Neutrophil (primary cell): ENCODE data around the gene MT1HL1.

Experiments used
- H3K27ac ChIP-seq: fragments of 200-600 bp; sonication (generic); 2 replicates; pipeline ENCODE4 v1.5.1; 2016; ENCODE audit warnings: mild to moderate bottlenecking, moderate library complexity
- H3K27me3 ChIP-seq: fragments of 200-600 bp; sonication (generic); 2 replicates; pipeline ENCODE4 v1.6.0; 2016; ENCODE audit warnings: mild to moderate bottlenecking
- H3K36me3 ChIP-seq: fragments of 200-600 bp; sonication (generic); 2 replicates; pipeline ENCODE4 v1.5.1; 2017
- H3K4me1 ChIP-seq, 2 experiments: fragments of 200-600 bp in 1 of 2; sonication (generic) in 1 of 2; 1 replicate in 1 of 2; 2 replicates in 1 of 2; pipeline versions ENCODE4 v1.5.1 to v1.6.1; 2013 to 2016; ENCODE audit warnings: low read depth in 1 of 2, low read length in 1 of 2, mild to moderate bottlenecking in 1 of 2, moderate library complexity in 1 of 2; ENCODE audit not compliant: control insufficient read depth in 1 of 2, insufficient read depth in 1 of 2
- H3K4me3 ChIP-seq, 2 experiments: fragments of 200-600 bp in 1 of 2; sonication (generic) in 1 of 2; 1 replicate in 1 of 2; 2 replicates in 1 of 2; pipeline ENCODE4 v1.5.1; 2013 to 2016; ENCODE audit warnings: low read depth in 1 of 2, low read length in 1 of 2, mild to moderate bottlenecking in 1 of 2, moderate library complexity in 1 of 2
- H3K9me3 ChIP-seq: fragments of 200-600 bp; sonication (generic); 2 replicates; pipeline ENCODE4 v1.5.1; 2016
- TF ChIP-seq, protein P1 (sequence below): fragments of 200-600 bp; sonication (generic); IDR thresholded peaks from 2 replicates; pipeline ENCODE4 v1.5.1; 2016; ENCODE audit warnings: antibody characterized with exemption

The MT1HL1 gene

DNA sequence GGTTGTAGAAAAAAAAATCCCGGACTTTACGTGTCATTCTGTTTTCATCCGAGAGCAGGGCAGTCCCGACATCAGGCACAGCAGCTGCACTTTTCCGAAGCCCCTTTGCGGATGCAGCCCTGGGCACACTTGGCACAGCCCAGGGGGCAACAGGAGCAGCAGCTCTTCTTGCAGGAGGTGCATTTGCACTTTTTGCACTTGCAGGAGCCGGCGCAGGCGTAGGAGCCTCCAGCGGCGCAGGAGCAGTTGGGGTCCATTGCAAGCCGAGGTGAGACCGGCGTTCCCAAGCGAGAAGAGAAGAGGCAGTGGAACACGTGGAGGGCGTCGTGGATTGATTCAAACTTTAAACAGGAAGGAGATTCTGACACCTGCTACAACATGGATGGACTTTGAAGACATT, at the start of gene MT1HL1:
TSS of gene MT1HL1 (minus strand) at position 326 of the 400 bp plus-strand sequence. CDS start at position 257, 69 bp downstream.
- Histone ChIP-seq H3K27ac (no peak within 1 kb of the TSS), H3K4me1 (no peaks in the 10 kb centered on the region), H3K27me3 (no peaks in the 10 kb centered on the region), H3K9me3 (no peaks in the 10 kb centered on the region), H3K4me3 (no peak within 1 kb of the TSS), H3K36me3 (no peaks in the 10 kb centered on the region)
- TF ChIP-seq, protein P1, sequence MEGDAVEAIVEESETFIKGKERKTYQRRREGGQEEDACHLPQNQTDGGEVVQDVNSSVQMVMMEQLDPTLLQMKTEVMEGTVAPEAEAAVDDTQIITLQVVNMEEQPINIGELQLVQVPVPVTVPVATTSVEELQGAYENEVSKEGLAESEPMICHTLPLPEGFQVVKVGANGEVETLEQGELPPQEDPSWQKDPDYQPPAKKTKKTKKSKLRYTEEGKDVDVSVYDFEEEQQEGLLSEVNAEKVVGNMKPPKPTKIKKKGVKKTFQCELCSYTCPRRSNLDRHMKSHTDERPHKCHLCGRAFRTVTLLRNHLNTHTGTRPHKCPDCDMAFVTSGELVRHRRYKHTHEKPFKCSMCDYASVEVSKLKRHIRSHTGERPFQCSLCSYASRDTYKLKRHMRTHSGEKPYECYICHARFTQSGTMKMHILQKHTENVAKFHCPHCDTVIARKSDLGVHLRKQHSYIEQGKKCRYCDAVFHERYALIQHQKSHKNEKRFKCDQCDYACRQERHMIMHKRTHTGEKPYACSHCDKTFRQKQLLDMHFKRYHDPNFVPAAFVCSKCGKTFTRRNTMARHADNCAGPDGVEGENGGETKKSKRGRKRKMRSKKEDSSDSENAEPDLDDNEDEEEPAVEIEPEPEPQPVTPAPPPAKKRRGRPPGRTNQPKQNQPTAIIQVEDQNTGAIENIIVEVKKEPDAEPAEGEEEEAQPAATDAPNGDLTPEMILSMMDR = no peak

DNA sequence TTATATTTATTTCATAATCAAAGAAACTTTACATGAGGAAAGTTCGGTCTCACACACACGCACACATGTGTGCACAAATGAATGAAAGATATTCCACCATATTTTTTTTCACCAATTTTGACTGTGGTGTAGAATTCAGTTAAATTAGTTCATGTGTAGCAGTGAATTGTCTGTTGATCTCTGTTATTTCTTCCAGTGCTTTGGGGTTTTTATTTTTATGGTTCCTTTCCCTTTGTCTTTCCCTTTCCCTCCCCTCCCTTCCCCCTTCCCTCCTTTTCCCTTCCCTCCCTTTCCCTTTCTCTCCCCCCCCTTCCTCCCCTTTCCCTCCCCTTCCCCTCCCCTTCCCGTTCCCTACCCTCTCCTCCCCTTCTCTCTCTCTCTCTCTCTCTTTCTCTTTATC, 46.7 kb upstream of the MT1HL1 start:
- no peaks in the 10 kb centered on the region for H3K4me1 ChIP-seq
- TF ChIP-seq, protein P1 = no peak
- no peaks in the 10 kb centered on the region for H3K36me3 ChIP-seq
- H3K27ac ChIP-seq = no peak overlapping the region
- peaks cover 19% of the 10 kb centered on the region for H3K27me3 ChIP-seq
- no peaks in the 10 kb centered on the region for H3K9me3 ChIP-seq
- H3K4me3 ChIP-seq = no peak overlapping the region

DNA sequence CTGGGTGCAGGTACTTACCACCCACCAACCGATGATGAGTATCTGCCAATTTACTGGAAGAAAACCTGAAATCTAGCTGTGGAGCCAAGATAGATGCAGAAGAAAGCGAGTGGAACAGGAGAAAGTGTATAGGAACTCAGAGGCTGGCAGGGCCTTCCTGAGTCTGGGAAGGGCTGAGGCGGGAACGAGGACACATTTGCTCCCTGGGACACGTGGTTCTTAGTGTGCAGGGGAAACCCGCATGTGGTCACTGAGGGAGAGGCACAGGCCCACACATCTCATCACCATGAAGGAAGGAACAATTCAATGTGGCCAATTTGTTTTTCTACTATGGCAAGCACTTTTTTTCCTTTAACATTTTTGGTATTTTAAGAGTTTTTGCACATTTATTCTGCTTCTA, 45.9 kb upstream of the MT1HL1 start:
- H3K4me1 ChIP-seq = no peaks in the 10 kb centered on the region
- no peaks in the 10 kb centered on the region for H3K36me3 ChIP-seq
- H3K9me3 ChIP-seq = no peaks in the 10 kb centered on the region
- H3K4me3 ChIP-seq = no peak overlapping the region
- TF ChIP-seq, protein P1 = no peak
- H3K27me3 ChIP-seq = peaks cover 26% of the 10 kb centered on the region
- H3K27ac ChIP-seq = no peak overlapping the region

DNA sequence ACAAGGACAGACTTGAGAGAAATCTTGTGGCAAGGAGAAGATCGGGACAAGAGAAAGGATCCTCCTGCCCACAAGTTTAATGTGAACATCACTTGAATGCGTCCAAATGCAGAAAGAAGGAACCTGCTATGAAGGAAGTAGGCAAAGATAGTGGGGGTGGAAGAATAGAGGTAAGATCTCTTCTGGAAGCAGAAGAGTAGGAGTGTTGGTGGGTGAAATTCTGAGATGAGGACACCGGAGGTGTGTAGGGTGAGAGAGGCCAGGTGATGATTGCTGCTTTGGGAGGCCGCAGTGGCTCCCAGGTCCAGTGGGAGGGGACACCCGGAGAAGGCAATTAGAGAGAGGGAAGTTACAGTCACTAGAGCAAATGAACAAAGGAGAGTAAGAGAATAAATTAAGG, 44.6 kb upstream of the MT1HL1 start:
- Histone ChIP-seq H3K27me3 (peaks cover 40% of the 10 kb centered on the region), H3K4me1 (no peaks in the 10 kb centered on the region), H3K27ac (no peak overlapping the region), H3K4me3 (no peak overlapping the region), H3K9me3 (no peaks in the 10 kb centered on the region), H3K36me3 (no peaks in the 10 kb centered on the region)
- TF ChIP-seq, protein P1 = no peak

DNA sequence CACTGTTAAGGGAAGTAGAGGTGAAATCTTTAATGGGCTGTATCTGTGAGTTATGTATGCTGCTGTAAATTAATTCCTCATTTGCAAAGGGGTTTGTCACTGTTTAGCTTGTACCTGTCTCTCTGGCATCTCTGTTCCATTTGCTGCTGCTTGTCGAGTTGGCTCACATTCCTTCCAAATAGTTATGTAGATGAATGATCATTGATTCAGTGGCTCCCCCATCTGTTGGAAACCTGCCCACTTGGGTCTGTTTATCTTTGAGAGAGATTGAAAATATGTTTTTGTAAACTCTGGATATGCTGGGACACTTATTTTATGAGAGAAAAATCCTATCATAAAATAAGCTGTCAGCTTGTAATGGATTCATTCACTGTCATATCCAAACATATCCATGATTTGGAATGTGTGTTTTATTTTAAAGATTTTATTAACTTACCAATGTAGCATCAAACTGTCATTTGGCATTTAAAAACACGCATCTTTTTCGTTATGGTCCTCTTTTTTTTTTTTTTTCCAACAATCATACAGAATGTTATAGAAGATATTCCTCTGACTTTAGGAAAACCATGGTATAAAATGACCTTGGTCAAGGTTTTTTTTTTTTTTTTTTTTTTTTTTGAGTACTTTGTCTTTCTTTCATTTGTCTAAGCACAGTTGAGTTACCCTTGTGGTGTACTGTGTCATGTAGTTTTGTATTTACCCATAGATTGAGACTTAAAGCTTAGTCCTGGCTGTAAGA, 41.2 kb upstream of the MT1HL1 start:
- Histone ChIP-seq H3K9me3 (no peaks in the 10 kb centered on the region), H3K36me3 (no peaks in the 10 kb centered on the region), H3K4me3 (no peak overlapping the region), H3K27ac (no peak overlapping the region), H3K4me1 (no peaks in the 10 kb centered on the region), H3K27me3 (peaks cover 74% of the 10 kb centered on the region)
- TF ChIP-seq, protein P1 = no peak
